Mucosa of descending colon (tissue), 3 donors: ENCODE results near the gene KATNB1. TPM values are rescaled to one million over a fixed set of nuclear protein-coding genes. Genes with fewer than 3 reads are reported as not detected.

ENCODE experiments used
- ATAC-seq: fragments of 200-7000 bp; cut with Tn5 transposase; one replicate; pipeline ENCODE4 v1.9.1; 2020; ENCODE audit warnings: mild to moderate bottlenecking, moderate library complexity
- DNase-seq, 3 donors: peaks; one replicate each; pipeline ENCODE4 v3.0.0-alpha.2; 2020
- H3K36me3 ChIP-seq: fragments of 200-600 bp; one replicate; pipeline ENCODE4 v1.8.0; 2021; ENCODE audit warnings: low read depth, mild to moderate bottlenecking
- H3K4me1 ChIP-seq: fragments of 200-600 bp; one replicate; pipeline ENCODE4 v1.8.0; 2021; ENCODE audit warnings: low read depth, mild to moderate bottlenecking
- H3K4me3 ChIP-seq: fragments of 200-600 bp; one replicate; pipeline ENCODE4 v1.8.0; 2021; ENCODE audit warnings: mild to moderate bottlenecking
- H3K9me3 ChIP-seq: fragments of 200-600 bp; one replicate; pipeline ENCODE4 v1.8.0; 2021; ENCODE audit warnings: mild to moderate bottlenecking
- intact Hi-C, 2 donors: fragments of 100-400 bp; cut with DNase I in 1 of 2; cut with micrococcal nuclease in 1 of 2; formaldehyde crosslinking; loops; one replicate each; pipeline versions ENCODE4 v1.11.0 to v1.11.1; 2022; cut with DNase I, micrococcal nuclease
- microRNA-seq: library from miRNA; unstranded; fragments of <30 nt; microRNA quantifications from one replicate; pipeline ENCODE4, GENCODE V29; 2019
- total RNA-seq, 3 donors: library from RNA; stranded (reverse); fragmentation: NEBNext Ultra II Directional in 2 of 3; extraction: Animal tissue kit (Norgen Biotek cat#: 25700) in 2 of 3; gene quantifications; one replicate each; pipeline versions ENCODE4 v1.2.1 to v1.2.4, GENCODE V29; 2021 to 2023
- TF ChIP-seq, protein P1 (sequence below): fragments of 200-600 bp; IDR thresholded peaks from one replicate; pipeline ENCODE4 v1.8.0; 2022; ENCODE audit warnings: antibody characterized with exemption, mild to moderate bottlenecking
- donor health status: DM: no; HTN: no; CAD: no; lungs with moderate emphysema.
- donor health status: DM: no; HTN: no; CAD: no.
- donor health status: DM: no; HTN: yes; CAD: no.

The KATNB1 gene
- total RNA-seq, 3 donors from 2014 or later, result 12.8 to 21.1 (median 17.9) TPM

DNA sequence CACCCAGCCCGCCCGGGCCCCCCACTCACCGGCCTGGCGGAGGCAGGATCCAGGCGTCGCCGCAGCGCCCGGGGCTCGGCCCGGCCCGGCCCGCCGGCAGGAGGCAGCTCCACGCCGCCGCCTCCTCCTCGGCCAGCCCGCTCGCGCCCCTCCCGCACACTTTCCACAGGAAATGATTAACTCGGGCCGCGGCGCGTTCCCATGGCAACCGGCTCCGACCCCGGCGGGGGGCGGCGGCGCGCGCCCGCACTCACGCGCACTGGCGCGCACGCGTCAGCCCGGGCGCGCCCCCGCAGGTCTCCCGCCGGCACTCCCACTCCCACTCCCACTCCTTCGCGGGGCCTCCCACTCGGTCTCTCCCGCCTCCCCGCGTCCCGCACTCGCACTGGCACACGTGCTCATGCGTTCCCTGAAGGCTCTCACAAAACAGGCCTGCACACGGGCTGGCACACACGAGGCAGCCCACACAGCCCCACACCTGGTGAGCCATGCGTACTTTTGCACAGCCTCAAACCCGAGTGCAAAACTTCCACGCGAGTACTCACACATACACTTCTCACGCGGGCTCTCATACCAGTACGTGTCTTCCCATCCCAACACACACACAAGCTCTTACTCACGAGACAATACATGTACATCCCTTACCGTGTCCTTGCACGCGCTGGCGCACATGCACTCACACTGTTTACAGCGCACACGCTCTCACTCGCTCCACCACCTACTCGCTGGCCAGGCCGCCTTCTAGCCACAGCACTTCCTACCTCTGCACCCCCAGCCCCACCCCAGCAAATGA is 67.0 kb downstream of the KATNB1 start, which contains the start of gene KIFC3:
Gene KIFC3 (minus strand): TSS at position 151 of the 793 bp plus-strand sequence. CDS start 4,248 bp downstream, outside the sequence.
- intact Hi-C loops, result no loop called here
- Histone ChIP-seq H3K4me3 (peak within 1 kb of the TSS; percentile 14), H3K9me3 (no peaks in the 10 kb centered on the region), H3K4me1 (peaks cover 34% of the 10 kb centered on the region), H3K36me3 (no peaks in the 10 kb centered on the region)
- DNase-seq, result peak; percentile 72 to 87 (median 79)
- TF ChIP-seq, protein P1, sequence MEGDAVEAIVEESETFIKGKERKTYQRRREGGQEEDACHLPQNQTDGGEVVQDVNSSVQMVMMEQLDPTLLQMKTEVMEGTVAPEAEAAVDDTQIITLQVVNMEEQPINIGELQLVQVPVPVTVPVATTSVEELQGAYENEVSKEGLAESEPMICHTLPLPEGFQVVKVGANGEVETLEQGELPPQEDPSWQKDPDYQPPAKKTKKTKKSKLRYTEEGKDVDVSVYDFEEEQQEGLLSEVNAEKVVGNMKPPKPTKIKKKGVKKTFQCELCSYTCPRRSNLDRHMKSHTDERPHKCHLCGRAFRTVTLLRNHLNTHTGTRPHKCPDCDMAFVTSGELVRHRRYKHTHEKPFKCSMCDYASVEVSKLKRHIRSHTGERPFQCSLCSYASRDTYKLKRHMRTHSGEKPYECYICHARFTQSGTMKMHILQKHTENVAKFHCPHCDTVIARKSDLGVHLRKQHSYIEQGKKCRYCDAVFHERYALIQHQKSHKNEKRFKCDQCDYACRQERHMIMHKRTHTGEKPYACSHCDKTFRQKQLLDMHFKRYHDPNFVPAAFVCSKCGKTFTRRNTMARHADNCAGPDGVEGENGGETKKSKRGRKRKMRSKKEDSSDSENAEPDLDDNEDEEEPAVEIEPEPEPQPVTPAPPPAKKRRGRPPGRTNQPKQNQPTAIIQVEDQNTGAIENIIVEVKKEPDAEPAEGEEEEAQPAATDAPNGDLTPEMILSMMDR, result no peak
- ATAC-seq, result peak; percentile 64

DNA sequence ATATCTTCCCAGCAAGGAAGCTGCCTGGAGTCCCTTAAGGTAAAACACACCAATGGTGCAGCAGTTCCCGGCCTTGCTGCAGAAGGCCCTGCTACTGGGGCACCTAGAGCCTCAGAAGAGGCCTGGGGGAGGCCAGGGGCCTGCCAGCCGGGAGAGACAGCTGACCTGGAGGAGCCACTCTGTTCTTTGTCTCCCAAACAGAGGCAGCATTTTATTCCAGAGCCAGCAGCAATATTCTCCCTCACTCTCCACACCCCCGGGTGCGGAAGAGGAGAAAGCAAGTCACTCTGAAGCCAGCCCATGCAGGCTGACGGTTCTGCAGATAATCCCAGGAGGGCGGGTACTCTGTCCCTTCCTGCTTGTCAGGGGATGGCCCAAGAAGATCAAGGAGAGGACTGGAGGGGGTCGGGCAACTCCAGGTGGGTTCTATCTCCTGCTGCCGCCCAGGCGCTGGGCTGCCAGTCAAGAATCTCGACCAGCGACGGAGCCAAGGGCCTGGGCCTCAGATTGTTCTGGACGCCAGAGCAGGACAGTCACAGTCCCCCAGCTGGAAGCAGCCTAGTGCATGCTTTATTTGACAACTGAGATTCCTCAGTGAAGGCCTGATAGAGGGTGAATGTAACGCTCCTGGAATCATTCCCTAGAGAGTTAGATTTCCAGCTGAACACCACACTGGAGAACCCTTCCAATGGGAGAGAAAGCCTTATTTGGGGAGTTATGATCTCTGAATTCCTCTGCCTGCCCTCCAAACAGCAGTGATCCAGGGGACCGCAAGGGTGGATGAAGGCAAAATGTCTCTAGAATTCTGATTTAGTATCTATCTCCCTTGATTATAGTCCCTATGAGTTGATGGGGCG is 67.8 kb downstream of the KATNB1 start:
- intact Hi-C loops, result no loop called here
- no peaks in the 10 kb centered on the region for H3K9me3 ChIP-seq
- H3K4me3 ChIP-seq, result no peak overlapping the region
- ATAC-seq (no peak), DNase-seq (peak in 1 of 3 donors; percentile 50)
- H3K36me3 ChIP-seq, result no peaks in the 10 kb centered on the region
- TF ChIP-seq, protein P1, result no peak
- peaks cover 33% of the 10 kb centered on the region for H3K4me1 ChIP-seq

DNA sequence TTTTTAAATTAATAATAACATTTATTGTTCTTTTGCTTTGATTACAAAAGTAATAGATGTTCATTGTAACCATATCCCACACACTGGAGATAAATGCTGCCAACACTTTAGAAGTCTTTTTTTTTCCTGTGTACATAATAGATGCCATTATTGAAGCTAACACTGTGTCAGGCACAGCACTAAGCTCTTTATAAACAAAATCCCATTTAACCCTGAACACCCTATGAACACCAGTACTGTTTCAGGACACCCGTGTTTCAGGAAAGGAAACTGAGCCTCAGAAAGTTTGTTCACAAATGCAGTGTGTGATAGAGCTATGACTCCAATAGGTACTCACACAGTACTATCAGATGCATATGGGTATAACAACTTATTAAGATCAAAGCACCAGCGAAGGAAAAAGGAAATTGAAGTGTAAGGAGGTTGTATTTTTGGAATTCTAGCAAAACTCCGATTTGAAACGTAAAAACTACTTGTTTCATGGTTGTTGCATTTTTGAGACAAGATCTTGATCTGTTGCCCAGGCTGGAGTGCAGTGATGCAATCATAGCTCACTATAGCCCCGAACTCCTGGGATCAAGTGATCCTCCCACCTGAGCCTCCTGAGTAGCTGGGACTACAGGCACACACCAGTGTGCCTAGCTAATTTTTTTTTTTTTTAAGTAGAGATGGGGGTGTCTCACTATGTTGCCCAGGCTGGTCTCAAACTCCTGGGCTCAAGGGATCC is 68.7 kb downstream of the KATNB1 start:
- H3K4me1 ChIP-seq, result peaks cover 35% of the 10 kb centered on the region
- TF ChIP-seq, protein P1, result no peak
- intact Hi-C loops, result no loop called here
- H3K9me3 ChIP-seq, result no peaks in the 10 kb centered on the region
- DNase-seq, result peak in 1 of 3 donors; percentile 5
- no peak overlapping the region for H3K4me3 ChIP-seq
- no peak for ATAC-seq
- no peaks in the 10 kb centered on the region for H3K36me3 ChIP-seq

DNA sequence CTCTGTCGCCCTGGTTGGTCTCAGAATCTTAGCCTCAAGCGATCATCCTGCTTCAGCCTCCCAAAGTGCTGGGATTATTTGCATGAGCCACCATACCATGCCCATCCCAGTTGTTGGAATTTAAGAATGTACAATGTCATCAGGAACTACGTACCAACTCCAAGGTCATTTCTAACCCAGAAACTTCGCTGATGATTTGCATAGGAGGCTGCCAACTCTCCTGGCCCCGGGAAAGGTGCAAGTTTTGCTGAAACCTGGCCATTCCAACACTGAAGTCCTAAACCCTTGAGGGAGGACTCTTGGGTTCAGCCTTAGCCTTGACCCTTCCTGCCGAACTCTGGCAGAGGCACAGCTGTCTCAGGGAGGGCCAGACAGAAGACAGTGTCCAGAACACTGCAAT is 69.6 kb downstream of the KATNB1 start:
- H3K36me3 ChIP-seq, result no peaks in the 10 kb centered on the region
- ATAC-seq (no peak), DNase-seq (no peak)
- TF ChIP-seq, protein P1, result no peak
- H3K9me3 ChIP-seq, result no peaks in the 10 kb centered on the region
- H3K4me1 ChIP-seq, result peaks cover 36% of the 10 kb centered on the region
- no peak overlapping the region for H3K4me3 ChIP-seq
- intact Hi-C loops, result loop anchor here in 1 of 2 donors (5.0 kb wide), 1 partner anchor 48 kb away; no protein-coding TSS in a partner anchor

Small RNA genes lying within 50 kb of the gene (microRNA-seq; reads per million reads assigned to microRNA genes)
- gene MIR6772, result not detected

Other genes with a start within 250 kb of the KATNB1 start
- gene DOK4, start 249.3 kb upstream of the KATNB1 start, total RNA-seq, result 100 to 1,000 TPM in 2 of 3 donors, 10 to 100 TPM in 1; 68.4 to 143 (median 101) TPM
- gene CCDC102A, start 199.2 kb upstream of the KATNB1 start, total RNA-seq, result 10 to 100 TPM in 1 of 3 donors, 1 to 10 TPM in 2; 1.2 to 16.2 (median 2.5) TPM
- gene ADGRG5, start 193.1 kb upstream of the KATNB1 start, total RNA-seq, result 1 to 10 TPM in 2 of 3 donors, under 1 TPM in 1; 0.51 to 1.6 (median 1.1) TPM
- gene ADGRG1, start 107.1 kb upstream of the KATNB1 start, total RNA-seq, result 100 to 1,000 TPM in 1 of 3 donors, 10 to 100 TPM in 2; 37.0 to 104 (median 98.4) TPM
- gene ADGRG3, start 67.5 kb upstream of the KATNB1 start, total RNA-seq, result 1 to 10 TPM in 2 of 3 donors, under 1 TPM in 1; 0.84 to 3.4 (median 1.8) TPM
- gene DRC7, start 41.0 kb upstream of the KATNB1 start, total RNA-seq, result not detected
- 10 to 100 TPM in 1 of 3 donors, 1 to 10 TPM in 2; 3.7 to 17.2 (median 8.3) TPM for gene KIFC3, start 66.7 kb downstream of the KATNB1 start, total RNA-seq
- gene CNGB1, start 235.4 kb downstream of the KATNB1 start, total RNA-seq, result 1 to 10 TPM in 1 of 3 donors, under 1 TPM in 2; 0.14 to 2.0 (median 0.55) TPM